ENCODE measurements around the gene STRBP. TPM values are rescaled to one million over a fixed set of nuclear protein-coding genes. Genes with fewer than 3 reads are reported as not detected.

STRBP gene
- total RNA-seq: 30.7 TPM
- 21.6 TPM for polyA plus RNA-seq (ENCODE audit: insufficient read depth, low read depth, low replicate concordance)
- long read RNA-seq, donor 1: 0 reads
- long read RNA-seq, donor 2: 0 reads
- long read RNA-seq, donor 3, partial matches to known transcripts: 0 of 2 reads
- long read RNA-seq, donor 3, other reads (novel, unspliced or antisense): 0 of 2 reads
- long read RNA-seq, donor 4, full-length matches to known transcripts: 2 of 2 reads
- long read RNA-seq, donor 4, partial matches to known transcripts: 0 of 2 reads
- long read RNA-seq, donor 4, other reads (novel, unspliced or antisense): 0 of 2 reads
- long read RNA-seq, donor 5: 0 reads
- long read RNA-seq, donor 6, full-length matches to known transcripts: 1 of 1 reads
- long read RNA-seq, donor 6, partial matches to known transcripts: 0 of 1 reads
- long read RNA-seq, donor 6, other reads (novel, unspliced or antisense): 0 of 1 reads
- long read RNA-seq, donor 7, partial matches to known transcripts: 9 of 25 reads
- long read RNA-seq, donor 7, other reads (novel, unspliced or antisense): 16 of 25 reads
- long read RNA-seq, donor 8: 0 reads
- long read RNA-seq, donor 9: 0 reads
- long read RNA-seq, donor 10, partial matches to known transcripts: 0 of 1 reads
- long read RNA-seq, donor 10, other reads (novel, unspliced or antisense): 0 of 1 reads

- Histone ChIP-seq H3K27ac (ENCODE audit: low read depth in 2 of 2, low read length in 2 of 2) (peak within 1 kb of the TSS; percentile 79 to 83), H3K4me3 (ENCODE audit: low read length in 3 of 3) (peak within 1 kb of the TSS; percentile 61 to 73 (median 64)), H3K9me3 (ENCODE audit: control insufficient read depth in 2 of 3, insufficient read depth in 1 of 3, low read length in 3 of 3) (no peaks in the 10 kb centered on the region), H3K9ac (ENCODE audit: low read length in 3 of 3) (peak within 1 kb of the TSS; percentile 15 to 90 (median 41)), H3K36me3 (ENCODE audit: control insufficient read depth in 2 of 3, insufficient read depth in 3 of 3, low read length in 3 of 3) (no peaks in the 10 kb centered on the region), H3K27me3 (ENCODE audit: control insufficient read depth, insufficient read depth, low read length) (no peaks in the 10 kb centered on the region), H3K4me1 (ENCODE audit: control insufficient read depth in 2 of 3, insufficient read depth in 2 of 3, low read depth in 1 of 3, low read length in 3 of 3) (peaks cover 0 to 8% (median 0%) of the 10 kb centered on the region in 3 donors)
- TF ChIP-seq CTCF (IDR thresholded peaks at IDR 0.05; ENCODE audit: borderline replicate concordance, extremely low read depth, insufficient read depth): peak; percentile 22
- FAIRE-seq (no peak), DNase-seq (peak; percentile 94 to 97 (median 96))
- intact Hi-C loops (cut with DNase I): no loop called here
These were observed at the start of gene STRBP for GRCh38 chr9:123268465-123269259. Gene STRBP (minus strand): TSS chr9:123268586. CDS start chr9:123184134, 84,452 bp downstream.

- DNase-seq (peak in 1 of 5 donors; percentile 7), FAIRE-seq (no peak)
- Histone ChIP-seq H3K9me3 (ENCODE audit: control insufficient read depth in 2 of 3, insufficient read depth in 1 of 3, low read length in 3 of 3) (no peaks in the 10 kb centered on the region), H3K27ac (ENCODE audit: low read depth in 2 of 2, low read length in 2 of 2) (no peak overlapping the region), H3K36me3 (ENCODE audit: control insufficient read depth in 2 of 3, insufficient read depth in 3 of 3, low read length in 3 of 3) (no peaks in the 10 kb centered on the region), H3K4me1 (ENCODE audit: control insufficient read depth in 2 of 3, insufficient read depth in 2 of 3, low read depth in 1 of 3, low read length in 3 of 3) (no peaks in the 10 kb centered on the region), H3K9ac (ENCODE audit: low read length in 3 of 3) (no peak overlapping the region), H3K4me3 (ENCODE audit: low read length in 3 of 3) (no peak overlapping the region), H3K27me3 (ENCODE audit: control insufficient read depth, insufficient read depth, low read length) (no peaks in the 10 kb centered on the region)
- intact Hi-C loops (cut with DNase I): no loop called here
- TF ChIP-seq CTCF (IDR thresholded peaks at IDR 0.05; ENCODE audit: borderline replicate concordance, extremely low read depth, insufficient read depth): no peak
These were observed 47.8 kb upstream of the STRBP start for GRCh38 chr9:123316053-123316718.

DNA sequence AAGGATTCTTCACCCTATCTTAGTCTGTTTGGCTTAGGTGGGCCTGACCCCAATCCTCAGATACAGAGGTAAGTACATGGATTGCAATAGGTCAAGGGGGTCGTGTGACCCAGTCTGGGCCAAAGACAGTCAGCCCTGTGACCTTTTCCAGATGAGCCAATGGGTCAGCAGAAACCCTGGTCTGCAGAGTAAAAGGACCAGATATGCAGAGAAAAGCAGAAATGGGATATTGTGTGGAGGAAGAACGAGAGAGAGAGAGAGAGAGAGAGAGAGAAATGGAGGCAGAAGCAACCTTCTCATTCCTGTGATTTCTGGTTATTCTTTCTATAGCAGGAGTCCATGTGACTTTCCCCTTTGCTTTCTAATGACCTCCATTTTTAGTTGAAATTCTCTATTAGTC is 47.2 kb upstream of the STRBP start:
- Histone ChIP-seq H3K4me1 (ENCODE audit: control insufficient read depth in 2 of 3, insufficient read depth in 2 of 3, low read depth in 1 of 3, low read length in 3 of 3) (no peaks in the 10 kb centered on the region), H3K9me3 (ENCODE audit: control insufficient read depth in 2 of 3, insufficient read depth in 1 of 3, low read length in 3 of 3) (no peaks in the 10 kb centered on the region), H3K9ac (ENCODE audit: low read length in 3 of 3) (no peak overlapping the region), H3K27me3 (ENCODE audit: control insufficient read depth, insufficient read depth, low read length) (no peaks in the 10 kb centered on the region), H3K36me3 (ENCODE audit: control insufficient read depth in 2 of 3, insufficient read depth in 3 of 3, low read length in 3 of 3) (no peaks in the 10 kb centered on the region), H3K27ac (ENCODE audit: low read depth in 2 of 2, low read length in 2 of 2) (no peak overlapping the region), H3K4me3 (ENCODE audit: low read length in 3 of 3) (no peak overlapping the region)
- DNase-seq: no peak
- intact Hi-C loops (cut with DNase I): no loop called here
- FAIRE-seq: no peak
- TF ChIP-seq CTCF (IDR thresholded peaks at IDR 0.05; ENCODE audit: borderline replicate concordance, extremely low read depth, insufficient read depth): no peak

All from kidney (tissue), 22 donors.